Osteocyte (in vitro differentiated cells): ENCODE measurements around the gene KRT13. TPM values are rescaled to one million over a fixed set of nuclear protein-coding genes. Genes with fewer than 3 reads are reported as not detected.

Experiments used
- DNase-seq: peaks from one replicate; pipeline ENCODE4 v3.0.0; 2021; ENCODE audit warnings: mixed read lengths; ENCODE audit not compliant: unreplicated experiment; ENCODE audit errors: extremely low spot score
- H3K27ac Mint-ChIP-seq: one replicate; pipeline ENCODE4 v1.8.0; 2021; ENCODE audit warnings: mild to moderate bottlenecking, mixed read lengths; ENCODE audit not compliant: unreplicated experiment
- H3K27me3 Mint-ChIP-seq: one replicate; pipeline ENCODE4 v1.8.0; 2021; ENCODE audit warnings: mixed read lengths; ENCODE audit not compliant: unreplicated experiment
- H3K36me3 Mint-ChIP-seq: one replicate; pipeline ENCODE4 v1.8.0; 2021; ENCODE audit warnings: mixed read lengths; ENCODE audit not compliant: unreplicated experiment
- H3K4me1 Mint-ChIP-seq: one replicate; pipeline ENCODE4 v1.8.0; 2021; ENCODE audit warnings: mixed read lengths; ENCODE audit not compliant: unreplicated experiment
- H3K4me3 Mint-ChIP-seq: one replicate; pipeline ENCODE4 v1.8.0; 2021; ENCODE audit warnings: mild to moderate bottlenecking, moderate library complexity, mixed read lengths; ENCODE audit not compliant: unreplicated experiment
- H3K9me3 Mint-ChIP-seq: one replicate; pipeline ENCODE4 v1.8.0; 2021; ENCODE audit warnings: mixed read lengths; ENCODE audit not compliant: unreplicated experiment
- CTCF ChIP-seq: fragments of 200-600 bp; sonication (generic); IDR thresholded peaks from 2 replicates; pipeline ENCODE4 v1.5.0; 2021; ENCODE audit warnings: antibody characterized with exemption, mild to moderate bottlenecking, moderate library complexity
- total RNA-seq: library from RNA; stranded (reverse); gene quantifications from 2 replicates; pipeline ENCODE4 v1.2.1, GENCODE V29; 2021

Gene KRT13
- total RNA-seq, 1 donor from 2014 or later: not detected

GRCh38 chr17:41505809-41506767, 676 bp upstream of the KRT13 start:
- no peak for DNase-seq
- H3K9me3 Mint-ChIP-seq: no peaks in the 10 kb centered on the region
- TF ChIP-seq CTCF: no peak
- no peaks in the 10 kb centered on the region for H3K27me3 Mint-ChIP-seq
- H3K27ac Mint-ChIP-seq: no peak overlapping the region
- no peaks in the 10 kb centered on the region for H3K4me1 Mint-ChIP-seq
- H3K4me3 Mint-ChIP-seq: no peak overlapping the region
- no peaks in the 10 kb centered on the region for H3K36me3 Mint-ChIP-seq

DNA sequence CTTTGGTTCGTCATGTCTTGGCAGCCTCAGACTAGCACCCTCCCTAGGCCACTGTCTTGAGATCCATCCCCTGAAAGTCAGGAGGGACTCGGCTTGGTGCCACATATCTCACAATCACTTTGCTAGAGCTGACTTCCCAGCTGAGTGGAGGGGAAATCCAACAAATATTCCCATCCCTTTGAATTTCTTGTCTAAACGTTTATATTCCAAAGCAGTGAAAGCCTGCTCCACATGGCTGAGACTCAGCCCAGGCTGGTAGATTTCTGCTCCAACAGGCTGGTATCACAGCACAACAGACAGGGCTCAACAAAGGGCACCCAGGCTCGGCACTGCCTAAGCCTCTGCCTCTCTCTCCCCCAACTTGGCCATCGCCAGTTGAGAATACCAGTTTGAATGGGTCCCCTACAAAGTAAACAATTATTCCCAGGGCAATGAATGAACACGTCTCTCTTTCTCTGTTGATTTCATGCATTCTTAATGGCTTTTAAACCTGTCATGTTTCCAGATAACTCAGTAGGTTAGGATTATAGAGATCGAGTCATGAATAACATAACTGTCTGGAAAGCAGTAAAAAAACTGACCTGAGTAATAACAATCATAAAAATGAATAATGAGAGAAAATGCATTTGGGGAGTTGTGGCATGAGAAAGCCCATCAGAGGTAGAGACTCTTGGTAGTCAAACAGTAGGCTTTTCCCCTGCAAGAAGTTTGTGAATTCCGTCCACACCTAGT, 1.0 kb downstream of the KRT13 start:
- H3K36me3 Mint-ChIP-seq: no peaks in the 10 kb centered on the region
- DNase-seq: no peak
- no peaks in the 10 kb centered on the region for H3K9me3 Mint-ChIP-seq
- H3K27me3 Mint-ChIP-seq: no peaks in the 10 kb centered on the region
- no peak overlapping the region for H3K27ac Mint-ChIP-seq
- H3K4me1 Mint-ChIP-seq: peaks cover 3% of the 10 kb centered on the region
- TF ChIP-seq CTCF: no peak
- H3K4me3 Mint-ChIP-seq: no peak overlapping the region

GRCh38 chr17:41503202-41503601, 2.2 kb downstream of the KRT13 start:
- Mint-ChIP-seq H3K4me1 (peaks cover 3% of the 10 kb centered on the region), H3K36me3 (no peaks in the 10 kb centered on the region), H3K4me3 (no peak overlapping the region), H3K27me3 (no peaks in the 10 kb centered on the region), H3K27ac (no peak overlapping the region), H3K9me3 (no peaks in the 10 kb centered on the region)
- no peak for DNase-seq
- no peak for TF ChIP-seq CTCF

DNA sequence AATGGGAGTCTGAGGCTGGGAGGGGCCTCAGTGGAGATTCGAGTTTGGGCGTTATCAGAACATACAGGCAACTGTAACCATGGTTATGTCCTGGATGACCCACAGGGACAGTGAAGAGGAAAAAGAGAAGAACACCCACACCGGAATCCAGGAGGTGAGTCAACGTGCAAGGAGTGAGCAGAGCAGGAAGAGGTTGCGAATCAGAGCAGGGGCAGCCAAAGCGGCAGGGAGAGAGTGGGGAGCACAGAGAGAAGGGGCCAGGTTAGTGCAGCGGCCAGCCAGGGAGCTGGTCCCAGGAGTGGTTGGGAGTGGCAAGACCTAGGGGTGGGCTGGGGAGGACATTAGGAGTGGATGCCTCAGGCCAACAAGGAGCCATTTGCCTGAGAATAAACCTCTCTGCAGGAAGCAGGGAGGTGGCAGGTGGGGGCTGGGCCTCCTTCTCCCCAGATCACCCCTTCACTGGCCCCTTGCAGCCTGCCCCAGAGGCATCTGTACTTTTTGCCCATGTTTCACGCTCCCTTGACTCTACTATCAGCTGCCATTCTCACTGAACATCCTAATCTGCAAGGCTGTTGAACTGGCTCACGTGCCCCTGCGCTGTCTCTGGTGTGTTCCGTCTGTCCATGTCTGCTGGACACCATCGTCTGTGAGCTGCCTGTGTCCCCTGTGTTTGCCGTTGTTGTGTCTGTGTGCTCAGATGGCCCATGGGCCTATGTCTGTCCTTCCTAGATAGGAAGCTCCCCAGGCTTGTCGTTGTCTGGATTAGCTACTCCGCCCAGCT, 5.1 kb downstream of the KRT13 start:
- H3K36me3 Mint-ChIP-seq: no peaks in the 10 kb centered on the region
- no peak for TF ChIP-seq CTCF
- no peaks in the 10 kb centered on the region for H3K27me3 Mint-ChIP-seq
- peaks cover 6% of the 10 kb centered on the region for H3K4me1 Mint-ChIP-seq
- H3K4me3 Mint-ChIP-seq: no peak overlapping the region
- no peaks in the 10 kb centered on the region for H3K9me3 Mint-ChIP-seq
- DNase-seq: no peak
- H3K27ac Mint-ChIP-seq: no peak overlapping the region
